ENCODE measurements around the gene EXD1.
"Not testable (repeated sequence)": the region's sequence is repeated elsewhere in the genome, so short reads cannot be mapped to it uniquely, and the experiment has no call there.

The EXD1 gene

GRCh38 chr15:41148065-41148464, 82.5 kb downstream of the EXD1 start:
- Histone ChIP-seq H3K4me3 (ENCODE audit: low read depth, low read length, poor library complexity, severe bottlenecking) (no peak overlapping the region), H3F3A (ENCODE audit: insufficient read depth, low read length) (no peaks in the 10 kb centered on the region), H4K20me1 (ENCODE audit: insufficient read depth, low read length) (no peaks in the 10 kb centered on the region), H3K36me3 (ENCODE audit: insufficient read depth, low read length) (no peaks in the 10 kb centered on the region), H2AFZ (ENCODE audit: low read length) (no peak overlapping the region), H3K9me3 (ENCODE audit: low read length) (no peaks in the 10 kb centered on the region), H3K79me2 (ENCODE audit: insufficient read depth, low read length) (no peaks in the 10 kb centered on the region), H3K27ac (ENCODE audit: low read depth, low read length, poor library complexity, severe bottlenecking) (no peak overlapping the region), H3K4me2 (ENCODE audit: low read length) (no peak overlapping the region), H3K9me2 (ENCODE audit: low read depth, low read length) (no peaks in the 10 kb centered on the region), H3K27me3 (ENCODE audit: insufficient read depth, low read length) (no peaks in the 10 kb centered on the region; the same call in 1 of the 2 replicates), H3K4me1 (ENCODE audit: insufficient read depth, low read length, severe bottlenecking) (no peaks in the 10 kb centered on the region), H3K9ac (ENCODE audit: low read length) (no peak overlapping the region)
- no peak for TF ChIP-seq EZH2 (IDR thresholded peaks at IDR 0.05; ENCODE audit: borderline replicate concordance, low read length)
- no peak for TF ChIP-seq CTCF (IDR thresholded peaks at IDR 0.05; ENCODE audit: low read length)

DNA sequence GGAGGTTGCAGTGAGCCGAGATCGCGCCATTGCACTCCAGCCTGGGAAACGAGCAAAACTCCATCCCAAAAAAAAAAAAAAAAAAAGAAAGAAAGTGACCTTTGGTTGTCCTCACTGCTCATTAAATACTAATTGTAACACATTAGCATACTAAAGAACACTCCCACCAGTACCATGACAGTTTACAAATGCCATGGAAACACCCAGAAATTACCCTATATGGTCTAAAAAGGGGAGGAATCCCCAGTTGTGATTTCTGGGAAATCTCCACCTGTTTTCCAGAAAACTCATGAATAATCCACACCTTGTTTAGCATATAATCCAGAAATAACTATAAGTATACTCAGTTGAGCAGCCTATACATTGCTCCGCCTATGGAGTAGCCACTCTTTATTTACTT, 90.9 kb downstream of the EXD1 start:
- H3K9me2 ChIP-seq (ENCODE audit: low read depth, low read length): no peaks in the 10 kb centered on the region
- no peaks in the 10 kb centered on the region for H3K9me3 ChIP-seq (ENCODE audit: low read length)
- H3F3A ChIP-seq (ENCODE audit: insufficient read depth, low read length): no peaks in the 10 kb centered on the region
- H3K4me3 ChIP-seq (ENCODE audit: low read depth, low read length, poor library complexity, severe bottlenecking): no peak overlapping the region
- no peaks in the 10 kb centered on the region for H3K79me2 ChIP-seq (ENCODE audit: insufficient read depth, low read length)
- H3K4me2 ChIP-seq (ENCODE audit: low read length): no peak overlapping the region
- H3K27ac ChIP-seq (ENCODE audit: low read depth, low read length, poor library complexity, severe bottlenecking): no peak overlapping the region
- H3K4me1 ChIP-seq (ENCODE audit: insufficient read depth, low read length, severe bottlenecking): no peaks in the 10 kb centered on the region
- no peaks in the 10 kb centered on the region for H4K20me1 ChIP-seq (ENCODE audit: insufficient read depth, low read length)
- no peak overlapping the region for H2AFZ ChIP-seq (ENCODE audit: low read length)
- TF ChIP-seq EZH2 (IDR thresholded peaks at IDR 0.05; ENCODE audit: borderline replicate concordance, low read length) (no peak), CTCF (IDR thresholded peaks at IDR 0.05; ENCODE audit: low read length) (no peak)
- no peaks in the 10 kb centered on the region; the same call in 1 of the 2 replicates for H3K36me3 ChIP-seq (ENCODE audit: insufficient read depth, low read length)
- H3K27me3 ChIP-seq (ENCODE audit: insufficient read depth, low read length): no peaks in the 10 kb centered on the region
- no peak overlapping the region for H3K9ac ChIP-seq (ENCODE audit: low read length)

DNA sequence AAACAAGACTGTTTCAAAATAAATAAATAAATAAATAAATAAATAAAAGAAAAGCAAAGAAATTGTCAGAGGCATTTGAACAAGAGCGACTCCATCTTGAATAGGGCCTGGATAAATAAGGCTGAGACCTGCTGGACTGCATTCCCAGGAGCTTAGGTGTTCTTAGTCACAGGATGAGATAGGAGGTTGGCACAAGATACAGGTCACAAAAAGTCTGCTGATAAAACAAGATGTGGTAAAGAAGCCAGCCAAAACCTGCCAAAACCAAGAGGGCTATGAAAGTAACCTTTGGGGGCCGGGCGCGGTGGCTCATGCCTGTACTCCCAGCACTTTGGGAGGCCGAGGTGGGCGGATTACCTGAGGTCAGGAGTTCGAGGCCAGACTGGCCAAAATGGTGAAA, 91.4 kb downstream of the EXD1 start:
- H3K36me3 ChIP-seq (ENCODE audit: insufficient read depth, low read length); H3K27ac ChIP-seq (ENCODE audit: low read depth, low read length, poor library complexity, severe bottlenecking); H3F3A ChIP-seq (ENCODE audit: insufficient read depth, low read length); H3K79me2 ChIP-seq (ENCODE audit: insufficient read depth, low read length); H3K9me2 ChIP-seq (ENCODE audit: low read depth, low read length); H3K9me3 ChIP-seq (ENCODE audit: low read length); H4K20me1 ChIP-seq (ENCODE audit: insufficient read depth, low read length); H3K27me3 ChIP-seq (ENCODE audit: insufficient read depth, low read length); H3K4me2 ChIP-seq (ENCODE audit: low read length); H3K4me3 ChIP-seq (ENCODE audit: low read depth, low read length, poor library complexity, severe bottlenecking); H3K4me1 ChIP-seq (ENCODE audit: insufficient read depth, low read length, severe bottlenecking); H2AFZ ChIP-seq (ENCODE audit: low read length); H3K9ac ChIP-seq (ENCODE audit: low read length): not testable (repeated sequence)

GRCh38 chr15:41135580-41135979, 95.0 kb downstream of the EXD1 start:
- not testable (repeated sequence) for H3K4me3 ChIP-seq (ENCODE audit: low read depth, low read length, poor library complexity, severe bottlenecking); H3K9me2 ChIP-seq (ENCODE audit: low read depth, low read length); H3K9ac ChIP-seq (ENCODE audit: low read length); H3K9me3 ChIP-seq (ENCODE audit: low read length); H3K79me2 ChIP-seq (ENCODE audit: insufficient read depth, low read length); H3K27me3 ChIP-seq (ENCODE audit: insufficient read depth, low read length); H3F3A ChIP-seq (ENCODE audit: insufficient read depth, low read length); H3K4me1 ChIP-seq (ENCODE audit: insufficient read depth, low read length, severe bottlenecking); H3K36me3 ChIP-seq (ENCODE audit: insufficient read depth, low read length); H3K4me2 ChIP-seq (ENCODE audit: low read length); H3K27ac ChIP-seq (ENCODE audit: low read depth, low read length, poor library complexity, severe bottlenecking); H4K20me1 ChIP-seq (ENCODE audit: insufficient read depth, low read length); H2AFZ ChIP-seq (ENCODE audit: low read length)

Measured in OCI-LY1 (cell line).